Endothelial cell of umbilical vein (primary cell): ENCODE measurements around the gene RASSF3.

Source experiments
- EZH2 ChIP-seq: IDR thresholded peaks from 2 replicates; pipeline ENCODE4 v1.6.1; 2012; ENCODE audit warnings: borderline replicate concordance, low read depth, mild to moderate bottlenecking, moderate library complexity, low read length, inconsistent platforms; ENCODE audit not compliant: severe bottlenecking
- TF ChIP-seq, protein P1 (sequence below), 2 donors: IDR thresholded peaks; 1 replicate in 1 of 2; 2 replicates in 1 of 2; pipeline ENCODE4 v1.5.1; 2011; ENCODE audit warnings: low read length in 2 of 2, mild to moderate bottlenecking in 2 of 2, moderate library complexity in 2 of 2, control low read depth in 1 of 2, inconsistent platforms in 1 of 2, low read depth in 1 of 2; ENCODE audit not compliant: insufficient read depth in 1 of 2; ENCODE audit errors: extremely low read depth in 1 of 2

DNA sequence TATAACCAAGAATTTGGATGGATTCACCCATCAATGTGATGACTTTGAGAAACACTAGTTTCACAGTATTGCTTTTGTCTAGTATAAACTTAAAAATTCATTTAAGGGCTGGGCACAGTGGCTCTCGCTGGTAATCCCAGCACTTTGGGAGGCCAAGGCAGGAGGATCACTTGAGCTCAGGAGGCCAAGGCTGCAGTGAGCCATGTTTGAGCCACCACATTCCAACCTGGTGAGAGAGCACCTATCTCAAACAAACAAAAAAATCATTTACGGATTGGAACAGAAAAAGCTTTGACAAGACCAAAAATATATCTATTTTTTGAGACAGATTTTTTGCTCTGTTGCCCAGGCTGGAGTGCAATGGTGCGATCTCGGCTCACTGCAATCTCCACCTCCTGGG lies 121.4 kb downstream of the RASSF3 start:
- TF ChIP-seq, protein P1, sequence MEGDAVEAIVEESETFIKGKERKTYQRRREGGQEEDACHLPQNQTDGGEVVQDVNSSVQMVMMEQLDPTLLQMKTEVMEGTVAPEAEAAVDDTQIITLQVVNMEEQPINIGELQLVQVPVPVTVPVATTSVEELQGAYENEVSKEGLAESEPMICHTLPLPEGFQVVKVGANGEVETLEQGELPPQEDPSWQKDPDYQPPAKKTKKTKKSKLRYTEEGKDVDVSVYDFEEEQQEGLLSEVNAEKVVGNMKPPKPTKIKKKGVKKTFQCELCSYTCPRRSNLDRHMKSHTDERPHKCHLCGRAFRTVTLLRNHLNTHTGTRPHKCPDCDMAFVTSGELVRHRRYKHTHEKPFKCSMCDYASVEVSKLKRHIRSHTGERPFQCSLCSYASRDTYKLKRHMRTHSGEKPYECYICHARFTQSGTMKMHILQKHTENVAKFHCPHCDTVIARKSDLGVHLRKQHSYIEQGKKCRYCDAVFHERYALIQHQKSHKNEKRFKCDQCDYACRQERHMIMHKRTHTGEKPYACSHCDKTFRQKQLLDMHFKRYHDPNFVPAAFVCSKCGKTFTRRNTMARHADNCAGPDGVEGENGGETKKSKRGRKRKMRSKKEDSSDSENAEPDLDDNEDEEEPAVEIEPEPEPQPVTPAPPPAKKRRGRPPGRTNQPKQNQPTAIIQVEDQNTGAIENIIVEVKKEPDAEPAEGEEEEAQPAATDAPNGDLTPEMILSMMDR (IDR thresholded peaks at IDR 0.05; ENCODE audit: extremely low read depth in 1 of 2, insufficient read depth in 1 of 2, low read depth in 1 of 2, low read length in 2 of 2), result no peak
- no peak for TF ChIP-seq EZH2
